ENCODE data around the gene PRKAR1B.

Gene PRKAR1B

GRCh38 chr7:499853-500485, 227.1 kb downstream of the PRKAR1B start:
- Histone ChIP-seq H2AFZ (ENCODE audit: low read depth, low read length) (no peak overlapping the region), H3K4me1 (ENCODE audit: insufficient read depth, low read length) (no peaks in the 10 kb centered on the region), H3K4me3 (ENCODE audit: low read length) (no peak overlapping the region), H3K9me3 (ENCODE audit: low read length) (no peaks in the 10 kb centered on the region), H3K36me3 (ENCODE audit: insufficient read depth, low read length) (no peaks in the 10 kb centered on the region), H3K27me3 (ENCODE audit: insufficient read depth, low read length) (no peaks in the 10 kb centered on the region)

All from neuron (in vitro differentiated cells).